CD14-positive monocyte (primary cell): Measurements from ENCODE around the gene TCF4. TPM values are rescaled to one million over a fixed set of nuclear protein-coding genes. Genes with fewer than 3 reads are reported as not detected.

Experiments used
- DNase-seq, 3 donors: peaks; one replicate each; pipeline ENCODE4 v3.0.0-alpha.2; 2011 to 2022
- H2AFZ ChIP-seq: 2 replicates; pipeline ENCODE4 v1.6.0; 2012; ENCODE audit warnings: mild to moderate bottlenecking, low read depth, low read length, inconsistent platforms; ENCODE audit not compliant: insufficient read depth, poor library complexity, severe bottlenecking
- H3K27ac ChIP-seq, 2 donors: 1 replicate in 1 of 2; 2 replicates in 1 of 2; pipeline ENCODE4 v1.5.1; 2012 to 2013; ENCODE audit warnings: low read length in 2 of 2, control low read depth in 1 of 2, inconsistent platforms in 1 of 2, low read depth in 1 of 2, mild to moderate bottlenecking in 1 of 2
- H3K27me3 ChIP-seq, 2 donors: one replicate each; pipeline versions ENCODE4 v1.6.0 to v1.6.1; 2011 to 2013; ENCODE audit warnings: low read length in 2 of 2; ENCODE audit not compliant: control insufficient read depth in 2 of 2, insufficient read depth in 2 of 2
- H3K36me3 ChIP-seq, 2 donors: replicated peaks in 1 of 2; 1 replicate in 1 of 2; 2 replicates in 1 of 2; pipeline versions ENCODE4 v1.5.1 to v1.6.1; 2012 to 2013; ENCODE audit warnings: low read length in 2 of 2, control low read depth in 1 of 2, inconsistent platforms in 1 of 2, mild to moderate bottlenecking in 1 of 2; ENCODE audit not compliant: insufficient read depth in 2 of 2, control insufficient read depth in 1 of 2
- H3K4me1 ChIP-seq, 2 donors: 1 replicate in 1 of 2; 2 replicates in 1 of 2; pipeline versions ENCODE4 v1.5.1 to v1.6.1; 2012 to 2013; ENCODE audit warnings: low read length in 2 of 2, control low read depth in 1 of 2, inconsistent platforms in 1 of 2, mild to moderate bottlenecking in 1 of 2, moderate library complexity in 1 of 2; ENCODE audit not compliant: insufficient read depth in 2 of 2, control insufficient read depth in 1 of 2
- H3K4me2 ChIP-seq: replicated peaks from 2 replicates; pipeline ENCODE3; 2012; ENCODE audit warnings: low read length, moderate library complexity, mild to moderate bottlenecking; ENCODE audit not compliant: poor library complexity, severe bottlenecking; ENCODE audit errors: extremely low read depth
- H3K4me3 ChIP-seq, 3 experiments: fragments of 200-600 bp in 1 of 3; sonication (generic) in 1 of 3; replicated peaks in 1 of 3; 1 replicate in 2 of 3; 2 replicates in 1 of 3; pipeline ENCODE4 v1.5.1; 2011 to 2013; ENCODE audit warnings: low read length in 3 of 3, mild to moderate bottlenecking in 3 of 3, control low read depth in 2 of 3, low read depth in 2 of 3, inconsistent platforms in 1 of 3, moderate library complexity in 1 of 3
- H3K79me2 ChIP-seq: 2 replicates; pipeline ENCODE4 v1.6.0; 2012; ENCODE audit warnings: mild to moderate bottlenecking, control low read depth, inconsistent platforms, low read length, moderate library complexity; ENCODE audit not compliant: insufficient read depth
- H3K9ac ChIP-seq: 2 replicates; pipeline ENCODE4 v1.6.0; 2017; ENCODE audit warnings: low read length, mild to moderate bottlenecking; ENCODE audit not compliant: insufficient read depth, poor library complexity, severe bottlenecking
- H3K9me3 ChIP-seq, 2 donors: replicated peaks in 1 of 2; 1 replicate in 1 of 2; 2 replicates in 1 of 2; pipeline versions ENCODE4 v1.5.1 to v1.6.1; 2012 to 2013; ENCODE audit warnings: low read length in 2 of 2, control low read depth in 1 of 2; ENCODE audit not compliant: control insufficient read depth in 1 of 2, insufficient read depth in 1 of 2
- H4K20me1 ChIP-seq: 2 replicates; pipeline ENCODE4 v1.6.0; 2012; ENCODE audit warnings: mild to moderate bottlenecking, low read length, control low read depth, moderate library complexity; ENCODE audit not compliant: insufficient read depth
- H3K27ac Mint-ChIP-seq, 7 donors: one replicate each; pipeline ENCODE4 v1.8.0; 2020; ENCODE audit warnings: mild to moderate bottlenecking in 7 of 7, mixed read lengths in 7 of 7, moderate library complexity in 6 of 7, inconsistent platforms in 2 of 7
- H3K27me3 Mint-ChIP-seq, 3 donors: one replicate each; pipeline ENCODE4 v1.8.0; 2021 to 2022; ENCODE audit warnings: low read depth in 3 of 3, mild to moderate bottlenecking in 3 of 3, mixed read lengths in 3 of 3, moderate library complexity in 3 of 3, inconsistent platforms in 1 of 3
- H3K36me3 Mint-ChIP-seq, 2 donors: one replicate each; pipeline ENCODE4 v1.8.0; 2020; ENCODE audit warnings: mixed read lengths in 2 of 2, inconsistent platforms in 1 of 2, mild to moderate bottlenecking in 1 of 2
- H3K4me1 Mint-ChIP-seq: one replicate; pipeline ENCODE4 v1.8.0; 2020; ENCODE audit warnings: mild to moderate bottlenecking, mixed read lengths
- H3K4me3 Mint-ChIP-seq, 2 donors: one replicate each; pipeline ENCODE4 v1.8.0; 2020; ENCODE audit warnings: mild to moderate bottlenecking in 2 of 2, mixed read lengths in 2 of 2, moderate library complexity in 1 of 2
- H3K9me3 Mint-ChIP-seq, 7 donors: one replicate each; pipeline ENCODE4 v1.8.0; 2020 to 2022; ENCODE audit warnings: mixed read lengths in 7 of 7, mild to moderate bottlenecking in 6 of 7, moderate library complexity in 6 of 7, inconsistent platforms in 2 of 7
- WGBS: methylation state at CpG from one replicate; pipeline ENCODE4 v1.1.5; 2013; ENCODE audit warnings: missing lambda C conversion rate; ENCODE audit not compliant: insufficient coverage; 5-methylcytosine and 5-hydroxymethylcytosine counted together
- intact Hi-C, 2 donors: fragments of 100-400 bp; cut with micrococcal nuclease; formaldehyde crosslinking; loops; one replicate each; pipeline versions ENCODE4 v1.15.0 to v1.15.1; 2023
- polyA plus RNA-seq, 3 donors: library from polyadenylated mRNA; depleted of rRNA in 1 of 3; unstranded in 2 of 3; stranded (reverse) in 1 of 3; fragments of 300-500 nt in 2 of 3; fragments of >200 nt in 1 of 3; fragmentation: Illumina TruSeq in 2 of 3; gene quantifications; 1 replicate in 2 of 3; 2 replicates in 1 of 3; pipeline ENCODE4 v1.2.3, GENCODE V29; 2012 to 2021
- TF ChIP-seq, protein P1 (sequence below): fragments of 200-600 bp; IDR thresholded peaks from one replicate; pipeline ENCODE4 v1.8.0; 2022; ENCODE audit warnings: antibody characterized with exemption, mild to moderate bottlenecking

Gene TCF4
- polyA plus RNA-seq, 3 donors = 5.9 to 12.9 (median 10.7) TPM

DNA sequence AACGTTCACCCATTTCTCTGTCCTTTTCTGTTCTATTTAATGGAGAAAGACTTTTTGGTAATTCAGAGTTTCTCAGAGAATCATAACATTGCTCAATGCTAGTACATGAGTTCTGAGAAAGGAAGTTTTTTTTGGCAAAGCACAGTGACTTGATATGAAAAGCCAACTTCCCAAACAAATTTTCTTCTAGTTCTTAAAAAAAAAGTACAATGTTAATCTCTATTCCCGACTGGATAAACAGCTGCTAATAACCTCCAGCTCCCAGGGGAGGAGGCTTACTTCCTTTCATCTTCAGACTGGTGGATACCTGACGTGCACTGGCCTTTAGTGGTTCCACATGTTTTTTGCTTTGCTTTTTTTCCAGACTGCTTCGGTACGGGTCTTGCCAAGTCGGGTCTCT, 344.1 kb downstream of the TCF4 start:
- H3K9me3 Mint-ChIP-seq = no peaks in the 10 kb centered on the region
- Histone ChIP-seq H3K4me3 (no peak overlapping the region), H4K20me1 (no peaks in the 10 kb centered on the region), H3K27me3 (no peaks in the 10 kb centered on the region), H3K79me2 (no peaks in the 10 kb centered on the region), H3K9me3 (no peaks in the 10 kb centered on the region), H3K4me1 (no peaks in the 10 kb centered on the region), H2AFZ (no peak overlapping the region), H3K36me3 (no peaks in the 10 kb centered on the region), H3K9ac (no peak overlapping the region), H3K27ac (no peak overlapping the region), H3K4me2 (no peak overlapping the region)
- H3K4me3 Mint-ChIP-seq = no peak overlapping the region
- peaks cover 6% of the 10 kb centered on the region for H3K4me1 Mint-ChIP-seq
- intact Hi-C loops = no loop called here
- 100% methylated on average over 1 of the region's 6 CpGs for WGBS
- H3K27ac Mint-ChIP-seq = no peak overlapping the region
- peaks cover 3 to 10% of the 10 kb centered on the region in 2 donors for H3K36me3 Mint-ChIP-seq
- TF ChIP-seq, protein P1, sequence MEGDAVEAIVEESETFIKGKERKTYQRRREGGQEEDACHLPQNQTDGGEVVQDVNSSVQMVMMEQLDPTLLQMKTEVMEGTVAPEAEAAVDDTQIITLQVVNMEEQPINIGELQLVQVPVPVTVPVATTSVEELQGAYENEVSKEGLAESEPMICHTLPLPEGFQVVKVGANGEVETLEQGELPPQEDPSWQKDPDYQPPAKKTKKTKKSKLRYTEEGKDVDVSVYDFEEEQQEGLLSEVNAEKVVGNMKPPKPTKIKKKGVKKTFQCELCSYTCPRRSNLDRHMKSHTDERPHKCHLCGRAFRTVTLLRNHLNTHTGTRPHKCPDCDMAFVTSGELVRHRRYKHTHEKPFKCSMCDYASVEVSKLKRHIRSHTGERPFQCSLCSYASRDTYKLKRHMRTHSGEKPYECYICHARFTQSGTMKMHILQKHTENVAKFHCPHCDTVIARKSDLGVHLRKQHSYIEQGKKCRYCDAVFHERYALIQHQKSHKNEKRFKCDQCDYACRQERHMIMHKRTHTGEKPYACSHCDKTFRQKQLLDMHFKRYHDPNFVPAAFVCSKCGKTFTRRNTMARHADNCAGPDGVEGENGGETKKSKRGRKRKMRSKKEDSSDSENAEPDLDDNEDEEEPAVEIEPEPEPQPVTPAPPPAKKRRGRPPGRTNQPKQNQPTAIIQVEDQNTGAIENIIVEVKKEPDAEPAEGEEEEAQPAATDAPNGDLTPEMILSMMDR = no peak
- no peak for DNase-seq
- H3K27me3 Mint-ChIP-seq = peaks cover 0 to 2% (median 0%) of the 10 kb centered on the region in 3 donors

DNA sequence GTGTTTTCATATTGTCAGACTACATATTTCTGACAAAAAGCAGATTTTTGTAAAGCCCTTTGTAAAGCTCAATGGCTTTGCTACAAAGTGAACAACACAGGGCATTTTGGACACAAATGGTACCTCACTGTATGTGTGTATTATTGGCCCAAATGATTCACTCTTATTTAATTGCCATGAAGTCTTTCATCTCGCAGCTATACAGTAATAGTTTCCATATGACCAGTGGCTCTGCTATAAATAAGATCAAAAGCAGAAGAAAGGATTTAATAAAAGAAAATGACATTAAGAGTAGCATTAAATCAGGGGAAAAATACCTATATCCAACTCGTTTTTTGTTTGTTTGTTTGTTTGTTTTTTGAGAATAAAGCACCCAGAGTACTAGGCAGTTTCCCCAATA, 344.7 kb downstream of the TCF4 start:
- Mint-ChIP-seq H3K27ac (no peak overlapping the region), H3K27me3 (peaks cover 0 to 2% (median 0%) of the 10 kb centered on the region in 3 donors), H3K9me3 (no peaks in the 10 kb centered on the region), H3K4me3 (no peak overlapping the region), H3K36me3 (peaks cover 3 to 10% of the 10 kb centered on the region in 2 donors), H3K4me1 (peaks cover 2% of the 10 kb centered on the region)
- no peak overlapping the region for H3K27ac ChIP-seq
- H3K4me1 ChIP-seq = no peaks in the 10 kb centered on the region
- H3K4me2 ChIP-seq = no peak overlapping the region
- H4K20me1 ChIP-seq = no peaks in the 10 kb centered on the region
- no peak overlapping the region for H3K4me3 ChIP-seq
- no peaks in the 10 kb centered on the region for H3K27me3 ChIP-seq
- intact Hi-C loops = no loop called here
- no peak overlapping the region for H3K9ac ChIP-seq
- no peaks in the 10 kb centered on the region for H3K79me2 ChIP-seq
- whole genome bisulfite sequencing = no CpG with 5 or more reads among the region's 2 CpGs
- DNase-seq = no peak
- H3K36me3 ChIP-seq = no peaks in the 10 kb centered on the region
- H2AFZ ChIP-seq = no peak overlapping the region
- TF ChIP-seq, protein P1 = no peak
- H3K9me3 ChIP-seq = no peaks in the 10 kb centered on the region
